ENCODE results near the gene PAK5. TPM values are rescaled to one million over a fixed set of nuclear protein-coding genes. Genes with fewer than 3 reads are reported as not detected.

The PAK5 gene
- total and polyA plus RNA-seq, 2 of the 13 experiments (the other 11 are each of a cell fraction or from before 2014, with no cell fraction given): not detected

- H3K36me3 ChIP-seq (replicated peaks in 1 of 2; ENCODE audit: control insufficient read depth in 1 of 2, insufficient read depth in 2 of 2, low read length in 2 of 2): no peaks in the 10 kb centered on the region
- no peak overlapping the region for H3K27ac ChIP-seq (ENCODE audit: extremely low read length, insufficient read depth, low read length)
- POLR2A ChIA-PET: no interaction called here
- WGBS (ENCODE audit: low lambda C conversion rate): 38% methylated on average over 3 of the region's 3 CpGs
- in situ Hi-C loops (cut with HindIII; ENCODE audit: extremely low pct_ligation_motif_present, low pct_unique_long_range_greater_than_20kb): no loop called here
- no TSS peak for BruUV-seq (replicated peaks)
- CTCF ChIA-PET (ENCODE audit: low intra/inter-chr PET ratio, low total read pairs): no interaction called here
- H3K9me3 ChIP-seq (ENCODE audit: low read length): no peaks in the 10 kb centered on the region
- TF ChIP-seq ZSCAN31 (CRISPR knock-in tag; IDR thresholded peaks at IDR 0.05; ENCODE audit: low read depth) (no peak), SPEN (CRISPR knock-in tag; IDR thresholded peaks at IDR 0.05; ENCODE audit: low read depth) (no peak), ZFP41 (CRISPR knock-in tag; IDR thresholded peaks at IDR 0.05; ENCODE audit: borderline replicate concordance) (no peak)
- no peak overlapping the region for H3K4me3 ChIP-seq (replicated peaks in 1 of 3; ENCODE audit: insufficient read depth in 1 of 3, low read depth in 2 of 3, low read length in 3 of 3)
- no peaks in the 10 kb centered on the region for H3K79me2 ChIP-seq (ENCODE audit: insufficient read depth, low read length)
- no peak for DNase-seq (ENCODE audit: low spot score)
- H3K27me3 ChIP-seq (ENCODE audit: control insufficient read depth in 1 of 2, insufficient read depth in 2 of 2, low read length in 2 of 2): no peaks in the 10 kb centered on the region
- H2AFZ ChIP-seq (ENCODE audit: low read length): no peak overlapping the region
- H3K4me1 ChIP-seq (ENCODE audit: insufficient read depth, low read length): no peaks in the 10 kb centered on the region
- no peak for ATAC-seq
- FAIRE-seq: no peak
- intact Hi-C loops (cut with micrococcal nuclease; ENCODE audit: unreplicated experiment): no loop called here
- H3K9ac ChIP-seq (ENCODE audit: insufficient read depth, low read depth, low read length): no peak overlapping the region
- H3K4me2 ChIP-seq (ENCODE audit: low read depth, low read length): no peak overlapping the region
- H4K20me1 ChIP-seq (ENCODE audit: insufficient read depth, low read length): no peaks in the 10 kb centered on the region
These were observed 63.7 kb downstream of the PAK5 start for GRCh38 chr20:9775176-9775575.

GRCh38 chr20:9769954-9770353, 68.9 kb downstream of the PAK5 start:
- no peaks in the 10 kb centered on the region for H3K9me3 ChIP-seq (ENCODE audit: low read length)
- no peak overlapping the region for H2AFZ ChIP-seq (ENCODE audit: low read length)
- FAIRE-seq: no peak
- ChIA-PET CTCF (ENCODE audit: low intra/inter-chr PET ratio, low total read pairs) (no interaction called here), POLR2A (no interaction called here)
- H3K9ac ChIP-seq (ENCODE audit: insufficient read depth, low read depth, low read length): no peak overlapping the region
- no peaks in the 10 kb centered on the region for H3K4me1 ChIP-seq (ENCODE audit: insufficient read depth, low read length)
- no peak for DNase-seq (ENCODE audit: low spot score)
- no peaks in the 10 kb centered on the region for H3K36me3 ChIP-seq (replicated peaks in 1 of 2; ENCODE audit: control insufficient read depth in 1 of 2, insufficient read depth in 2 of 2, low read length in 2 of 2)
- in situ Hi-C loops (cut with HindIII; ENCODE audit: extremely low pct_ligation_motif_present, low pct_unique_long_range_greater_than_20kb): no loop called here
- WGBS (ENCODE audit: low lambda C conversion rate): 56% methylated on average over 6 of the region's 6 CpGs
- no peaks in the 10 kb centered on the region; a peak in 1 of 5 replicates for H3K27me3 ChIP-seq (ENCODE audit: control insufficient read depth in 1 of 2, insufficient read depth in 2 of 2, low read length in 2 of 2)
- H3K4me3 ChIP-seq (replicated peaks in 1 of 3; ENCODE audit: insufficient read depth in 1 of 3, low read depth in 2 of 3, low read length in 3 of 3): no peak overlapping the region
- no peak for ATAC-seq
- no peak overlapping the region for H3K27ac ChIP-seq (ENCODE audit: extremely low read length, insufficient read depth, low read length)
- no peaks in the 10 kb centered on the region for H4K20me1 ChIP-seq (ENCODE audit: insufficient read depth, low read length)
- H3K4me2 ChIP-seq (ENCODE audit: low read depth, low read length): no peak overlapping the region
- no TSS peak for BruUV-seq (replicated peaks)
- no peaks in the 10 kb centered on the region for H3K79me2 ChIP-seq (ENCODE audit: insufficient read depth, low read length)
- TF ChIP-seq ZFY (CRISPR knock-in tag; IDR thresholded peaks at IDR 0.05): no peak
- TF ChIP-seq GATA4 (IDR thresholded peaks at IDR 0.05; ENCODE audit: borderline replicate concordance, low read depth): no peak
- no peak for TF ChIP-seq ZNF138 (CRISPR knock-in tag; IDR thresholded peaks at IDR 0.05; ENCODE audit: low read depth)
- no peak for TF ChIP-seq ZNF776 (CRISPR knock-in tag; IDR thresholded peaks at IDR 0.05)
- TF ChIP-seq CEBPG (CRISPR knock-in tag; IDR thresholded peaks at IDR 0.05): no peak
- TF ChIP-seq DRAP1 (CRISPR knock-in tag; IDR thresholded peaks at IDR 0.05): no peak
- TF ChIP-seq, protein P1, sequence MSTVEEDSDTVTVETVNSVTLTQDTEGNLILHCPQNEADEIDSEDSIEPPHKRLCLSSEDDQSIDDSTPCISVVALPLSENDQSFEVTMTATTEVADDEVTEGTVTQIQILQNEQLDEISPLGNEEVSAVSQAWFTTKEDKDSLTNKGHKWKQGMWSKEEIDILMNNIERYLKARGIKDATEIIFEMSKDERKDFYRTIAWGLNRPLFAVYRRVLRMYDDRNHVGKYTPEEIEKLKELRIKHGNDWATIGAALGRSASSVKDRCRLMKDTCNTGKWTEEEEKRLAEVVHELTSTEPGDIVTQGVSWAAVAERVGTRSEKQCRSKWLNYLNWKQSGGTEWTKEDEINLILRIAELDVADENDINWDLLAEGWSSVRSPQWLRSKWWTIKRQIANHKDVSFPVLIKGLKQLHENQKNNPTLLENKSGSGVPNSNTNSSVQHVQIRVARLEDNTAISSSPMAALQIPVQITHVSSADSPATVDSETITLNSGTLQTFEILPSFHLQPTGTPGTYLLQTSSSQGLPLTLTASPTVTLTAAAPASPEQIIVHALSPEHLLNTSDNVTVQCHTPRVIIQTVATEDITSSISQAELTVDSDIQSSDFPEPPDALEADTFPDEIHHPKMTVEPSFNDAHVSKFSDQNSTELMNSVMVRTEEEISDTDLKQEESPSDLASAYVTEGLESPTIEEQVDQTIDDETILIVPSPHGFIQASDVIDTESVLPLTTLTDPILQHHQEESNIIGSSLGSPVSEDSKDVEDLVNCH (CRISPR knock-in tag; IDR thresholded peaks at IDR 0.05): no peak
- TF ChIP-seq SOX5 (CRISPR knock-in tag; IDR thresholded peaks at IDR 0.05; ENCODE audit: borderline replicate concordance): no peak
- intact Hi-C loops (cut with micrococcal nuclease; ENCODE audit: unreplicated experiment): no loop called here
